PC-9 (cell line): ENCODE data around the gene ZDHHC14.

Source experiments
- CTCF ChIP-seq: fragments of 200-600 bp; sonication (generic); conservative IDR thresholded peaks from 2 replicates; pipeline ENCODE4 v1.6.1; 2017; ENCODE audit warnings: mixed run types, antibody characterized with exemption, mild to moderate bottlenecking, moderate library complexity
- EZH2 ChIP-seq: fragments of 200-600 bp; sonication (generic); IDR thresholded peaks from 2 replicates; pipeline ENCODE4 v1.8.0; 2017; ENCODE audit warnings: antibody characterized with exemption, low read depth

GRCh38 chr6:157333537-157333936, 47.5 kb upstream of the ZDHHC14 start:
- TF ChIP-seq CTCF (no peak), EZH2 (no peak)
